B cell (primary cell): ENCODE measurements around the gene DLGAP4. TPM values are rescaled to one million over a fixed set of nuclear protein-coding genes. Genes with fewer than 3 reads are reported as not detected.

Experiments
- ATAC-seq: fragments of 200-7000 bp; cut with Tn5 transposase; one replicate; pipeline ENCODE4 v1.10.0; 2021; ENCODE audit warnings: low read depth, mild to moderate bottlenecking, moderate number of reproducible peaks, moderate library complexity
- CTCF ChIA-PET: fragments of 350-600 bp; sonication (Branson Sonifier 250); formaldehyde crosslinking; loops from one replicate; lab custom pipeline; 2021; ENCODE audit warnings: antibody characterized with exemption, inconsistent platforms; lab: Charles Lee
- POLR2A ChIA-PET: fragments of 350-600 bp; sonication (Branson Sonifier 250); formaldehyde crosslinking; loops from one replicate; lab custom pipeline; 2021; ENCODE audit warnings: antibody characterized with exemption; lab: Charles Lee
- DNase-seq: peaks from one replicate; pipeline ENCODE4 v3.0.0; 2013
- H2AFZ ChIP-seq: 2 replicates; pipeline ENCODE4 v1.6.1; 2012; ENCODE audit warnings: mild to moderate bottlenecking, low read depth, low read length; ENCODE audit not compliant: insufficient read depth, poor library complexity, severe bottlenecking
- H3K27ac ChIP-seq, 2 donors: 1 replicate in 1 of 2; 2 replicates in 1 of 2; pipeline ENCODE4 v1.5.1; 2012 to 2013; ENCODE audit warnings: low read length in 2 of 2, mild to moderate bottlenecking in 2 of 2, moderate library complexity in 1 of 2
- H3K27me3 ChIP-seq, 4 experiments: fragments of 200-600 bp in 1 of 4; sonication (generic) in 1 of 4; replicated peaks in 1 of 4; 1 replicate in 2 of 4; 2 replicates in 2 of 4; pipeline versions ENCODE4 v1.6.1 to v1.7.0; 2013 to 2016; ENCODE audit warnings: low read length in 3 of 4, mild to moderate bottlenecking in 2 of 4, mixed read lengths in 1 of 4, moderate library complexity in 1 of 4; ENCODE audit not compliant: insufficient read depth in 4 of 4, control insufficient read depth in 3 of 4; ENCODE audit errors: control extremely low read depth in 1 of 4
- H3K36me3 ChIP-seq, 2 experiments: replicated peaks in 1 of 2; 1 replicate in 1 of 2; 2 replicates in 1 of 2; pipeline versions ENCODE4 v1.6.1 to v1.7.1; 2013; ENCODE audit warnings: low read length in 1 of 2; ENCODE audit not compliant: insufficient read depth in 2 of 2, control insufficient read depth in 1 of 2; ENCODE audit errors: control extremely low read depth in 1 of 2, extremely low read depth in 1 of 2
- H3K4me1 ChIP-seq, 2 donors: fragments of 200-600 bp in 1 of 2; sonication (generic) in 1 of 2; 1 replicate in 1 of 2; 2 replicates in 1 of 2; pipeline versions ENCODE4 v1.5.1 to v1.6.1; 2013 to 2017; ENCODE audit warnings: low read length in 2 of 2; ENCODE audit not compliant: control insufficient read depth in 2 of 2, insufficient read depth in 2 of 2
- H3K4me2 ChIP-seq: replicated peaks from 2 replicates; pipeline ENCODE3; 2012; ENCODE audit warnings: mild to moderate bottlenecking, low read depth, low read length; ENCODE audit not compliant: poor library complexity, severe bottlenecking
- H3K4me3 ChIP-seq, 5 experiments: fragments of 200-600 bp in 1 of 5; sonication (generic) in 1 of 5; 1 replicate in 3 of 5; 2 replicates in 2 of 5; pipeline versions ENCODE4 v1.5.1 to v1.7.0; 2011 to 2016; ENCODE audit warnings: low read length in 4 of 5, mild to moderate bottlenecking in 4 of 5, low read depth in 2 of 5, control low read depth in 1 of 5, moderate library complexity in 1 of 5; ENCODE audit not compliant: insufficient read depth in 1 of 5; ENCODE audit errors: control extremely low read depth in 1 of 5, extremely low read depth in 1 of 5
- H3K79me2 ChIP-seq: fragments of 200-600 bp; sonication (generic); one replicate; pipeline ENCODE4 v1.6.0; 2016; ENCODE audit warnings: low read length; ENCODE audit not compliant: control insufficient read depth, insufficient read depth
- H3K9ac ChIP-seq: fragments of 200-600 bp; sonication (generic); 2 replicates; pipeline ENCODE4 v1.6.1; 2017; ENCODE audit warnings: mild to moderate bottlenecking, low read length, moderate library complexity
- H3K9me3 ChIP-seq, 3 donors: one replicate each; pipeline versions ENCODE4 v1.6.1 to v1.7.1; 2013; ENCODE audit warnings: low read length in 2 of 3; ENCODE audit not compliant: control insufficient read depth in 2 of 3, insufficient read depth in 1 of 3; ENCODE audit errors: control extremely low read depth in 1 of 3
- H4K20me1 ChIP-seq: 2 replicates; pipeline ENCODE4 v1.6.0; 2012; ENCODE audit warnings: mild to moderate bottlenecking, low read length; ENCODE audit not compliant: insufficient read depth, control insufficient read depth, poor library complexity, severe bottlenecking
- H3K27ac Mint-ChIP-seq: one replicate; pipeline ENCODE4 v1.8.0; 2021; ENCODE audit warnings: mixed read lengths
- H3K27me3 Mint-ChIP-seq: one replicate; pipeline ENCODE4 v1.8.0; 2021; ENCODE audit warnings: mixed read lengths
- H3K4me1 Mint-ChIP-seq: one replicate; pipeline ENCODE4 v1.8.0; 2021; ENCODE audit warnings: mixed read lengths
- H3K4me3 Mint-ChIP-seq: one replicate; pipeline ENCODE4 v1.8.0; 2021; ENCODE audit warnings: mixed read lengths
- H3K9me3 Mint-ChIP-seq: one replicate; pipeline ENCODE4 v1.8.0; 2022; ENCODE audit warnings: mixed read lengths; ENCODE audit not compliant: insufficient read depth
- EZH2 ChIP-seq: IDR thresholded peaks from 2 replicates; pipeline ENCODE4 v1.6.1; 2012; ENCODE audit warnings: borderline replicate concordance, low read depth, mild to moderate bottlenecking, moderate library complexity, low read length; ENCODE audit not compliant: insufficient read depth, poor library complexity, severe bottlenecking
- WGBS: methylation state at CpG from one replicate; pipeline ENCODE4 v1.1.5; 2013; ENCODE audit warnings: missing lambda C conversion rate; ENCODE audit not compliant: insufficient coverage; 5-methylcytosine and 5-hydroxymethylcytosine counted together
- intact Hi-C: fragments of 100-400 bp; cut with micrococcal nuclease; formaldehyde crosslinking; loops from one replicate; pipeline ENCODE4 v1.10.0; 2022
- polyA plus RNA-seq: library from polyadenylated mRNA; depleted of rRNA; stranded (reverse); fragments of >200 nt; gene quantifications from 2 replicates; pipeline ENCODE4 v1.2.3, GENCODE V29; 2012
- total RNA-seq, 2 donors: library from RNA; stranded (reverse); fragments of 120-200 nt in 1 of 2; gene quantifications; 1 replicate in 1 of 2; 2 replicates in 1 of 2; pipeline versions ENCODE4 v1.2.3 to v1.2.4, GENCODE V29; 2013 to 2022
- TF ChIP-seq, protein P1 (sequence below): fragments of 200-600 bp; IDR thresholded peaks from one replicate; pipeline ENCODE4 v1.8.0; 2022; ENCODE audit warnings: antibody characterized with exemption, mild to moderate bottlenecking

Gene DLGAP4
- total and polyA plus RNA-seq, 2 donors (not counting 1 experiment from before 2014, with no cell fraction given) = 68.8 to 87.8 TPM

DNA sequence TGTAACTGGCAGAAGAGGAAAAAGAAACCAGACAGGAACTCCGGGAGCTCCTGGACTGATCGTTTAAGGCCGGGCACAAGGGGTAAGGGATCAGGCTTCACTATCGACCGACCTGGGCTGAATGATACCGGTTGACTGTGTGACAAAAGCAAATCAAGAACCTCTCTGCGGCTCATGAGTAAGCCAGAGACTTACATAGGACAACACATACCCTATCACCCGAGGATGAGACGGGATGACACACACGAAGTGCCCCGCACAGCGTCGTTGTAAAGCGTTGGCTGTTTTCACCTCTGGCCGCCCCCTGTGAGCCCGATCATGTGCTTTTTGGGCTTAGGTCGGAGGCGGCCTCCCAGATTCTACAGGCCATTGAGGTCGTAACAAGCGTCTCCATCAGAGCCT is 266.6 kb downstream of the DLGAP4 start:
- no peaks in the 10 kb centered on the region for H3K9me3 Mint-ChIP-seq
- H3K27me3 Mint-ChIP-seq = no peaks in the 10 kb centered on the region
- WGBS = 12% methylated on average over 20 of the region's 20 CpGs
- ChIA-PET CTCF (interaction anchor here (1.3 to 6.1 kb wide), 6 partner anchors 14 to 182 kb away, joined by 3 to 63 read pairs (median 14); partner anchors contain the start of gene RAB5IF), POLR2A (interaction anchor here (0.6 to 6.7 kb wide), 9 partner anchors 14 to 185 kb away, joined by 3 to 81 read pairs (median 3); partner anchors contain the start of gene RAB5IF)
- DNase-seq (no peak), ATAC-seq (peak; percentile 19)
- H3K4me3 Mint-ChIP-seq = peak overlapping the region; percentile 92
- no peaks in the 10 kb centered on the region for H3K9me3 ChIP-seq
- H3K4me1 Mint-ChIP-seq = peaks cover 34% of the 10 kb centered on the region
- peak overlapping the region; percentile 98 for H3K4me2 ChIP-seq
- peak overlapping the region; percentile 93 for H2AFZ ChIP-seq
- H3K36me3 ChIP-seq = no peaks in the 10 kb centered on the region
- peaks cover 32% of the 10 kb centered on the region for H4K20me1 ChIP-seq
- H3K4me1 ChIP-seq = peaks cover 23 to 34% of the 10 kb centered on the region in 2 donors
- H3K79me2 ChIP-seq = peaks cover 41% of the 10 kb centered on the region
- H3K27ac Mint-ChIP-seq = peak overlapping the region; percentile 98
- intact Hi-C loops = loop anchor here (1.0 kb wide), 4 partner anchors 16 to 111 kb away; partner anchors contain the start of gene RAB5IF
- no peak for TF ChIP-seq EZH2
- TF ChIP-seq, protein P1, sequence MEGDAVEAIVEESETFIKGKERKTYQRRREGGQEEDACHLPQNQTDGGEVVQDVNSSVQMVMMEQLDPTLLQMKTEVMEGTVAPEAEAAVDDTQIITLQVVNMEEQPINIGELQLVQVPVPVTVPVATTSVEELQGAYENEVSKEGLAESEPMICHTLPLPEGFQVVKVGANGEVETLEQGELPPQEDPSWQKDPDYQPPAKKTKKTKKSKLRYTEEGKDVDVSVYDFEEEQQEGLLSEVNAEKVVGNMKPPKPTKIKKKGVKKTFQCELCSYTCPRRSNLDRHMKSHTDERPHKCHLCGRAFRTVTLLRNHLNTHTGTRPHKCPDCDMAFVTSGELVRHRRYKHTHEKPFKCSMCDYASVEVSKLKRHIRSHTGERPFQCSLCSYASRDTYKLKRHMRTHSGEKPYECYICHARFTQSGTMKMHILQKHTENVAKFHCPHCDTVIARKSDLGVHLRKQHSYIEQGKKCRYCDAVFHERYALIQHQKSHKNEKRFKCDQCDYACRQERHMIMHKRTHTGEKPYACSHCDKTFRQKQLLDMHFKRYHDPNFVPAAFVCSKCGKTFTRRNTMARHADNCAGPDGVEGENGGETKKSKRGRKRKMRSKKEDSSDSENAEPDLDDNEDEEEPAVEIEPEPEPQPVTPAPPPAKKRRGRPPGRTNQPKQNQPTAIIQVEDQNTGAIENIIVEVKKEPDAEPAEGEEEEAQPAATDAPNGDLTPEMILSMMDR = no peak
- H3K27ac ChIP-seq = peak overlapping the region; percentile 96 to 100
- H3K9ac ChIP-seq = peak overlapping the region; percentile 90
- peak overlapping the region in 4 of 5 experiments; percentile 61 to 95 (median 64) for H3K4me3 ChIP-seq
- no peaks in the 10 kb centered on the region for H3K27me3 ChIP-seq
